ENCODE results near the gene RPN2.

- TF ChIP-seq, protein P1, sequence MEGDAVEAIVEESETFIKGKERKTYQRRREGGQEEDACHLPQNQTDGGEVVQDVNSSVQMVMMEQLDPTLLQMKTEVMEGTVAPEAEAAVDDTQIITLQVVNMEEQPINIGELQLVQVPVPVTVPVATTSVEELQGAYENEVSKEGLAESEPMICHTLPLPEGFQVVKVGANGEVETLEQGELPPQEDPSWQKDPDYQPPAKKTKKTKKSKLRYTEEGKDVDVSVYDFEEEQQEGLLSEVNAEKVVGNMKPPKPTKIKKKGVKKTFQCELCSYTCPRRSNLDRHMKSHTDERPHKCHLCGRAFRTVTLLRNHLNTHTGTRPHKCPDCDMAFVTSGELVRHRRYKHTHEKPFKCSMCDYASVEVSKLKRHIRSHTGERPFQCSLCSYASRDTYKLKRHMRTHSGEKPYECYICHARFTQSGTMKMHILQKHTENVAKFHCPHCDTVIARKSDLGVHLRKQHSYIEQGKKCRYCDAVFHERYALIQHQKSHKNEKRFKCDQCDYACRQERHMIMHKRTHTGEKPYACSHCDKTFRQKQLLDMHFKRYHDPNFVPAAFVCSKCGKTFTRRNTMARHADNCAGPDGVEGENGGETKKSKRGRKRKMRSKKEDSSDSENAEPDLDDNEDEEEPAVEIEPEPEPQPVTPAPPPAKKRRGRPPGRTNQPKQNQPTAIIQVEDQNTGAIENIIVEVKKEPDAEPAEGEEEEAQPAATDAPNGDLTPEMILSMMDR (conservative IDR thresholded peaks at IDR 0.05; ENCODE audit: low read length): no peak
- TF ChIP-seq EZH2phosphoT487 (IDR thresholded peaks at IDR 0.05; ENCODE audit: borderline replicate concordance, low read depth, low read length): no peak
Measured at GRCh38 chr20:37160683-37161082, 18.4 kb upstream of the RPN2 start.
